ENCODE data around the gene TBC1D22A.

Gene TBC1D22A

GRCh38 chr22:47105085-47105484, 342.6 kb downstream of the TBC1D22A start:
- no peak for TF ChIP-seq CTCF (IDR thresholded peaks at IDR 0.05; ENCODE audit: extremely low read depth, missing control alignments)
- DNase-seq (ENCODE audit: low spot score), result no peak

- DNase-seq (ENCODE audit: low spot score), result no peak
- no peak for TF ChIP-seq CTCF (IDR thresholded peaks at IDR 0.05; ENCODE audit: extremely low read depth, missing control alignments)
Observed at GRCh38 chr22:47106806-47107205, 344.4 kb downstream of the TBC1D22A start.

- no peak for DNase-seq (ENCODE audit: low spot score)
- TF ChIP-seq CTCF (IDR thresholded peaks at IDR 0.05; ENCODE audit: extremely low read depth, missing control alignments), result no peak
Observed at GRCh38 chr22:47107431-47107830, 345.0 kb downstream of the TBC1D22A start.

GRCh38 chr22:47110817-47111443, 348.5 kb downstream of the TBC1D22A start:
- DNase-seq (ENCODE audit: low spot score), result no peak
- no peak for TF ChIP-seq CTCF (IDR thresholded peaks at IDR 0.05; ENCODE audit: extremely low read depth, missing control alignments)

GRCh38 chr22:47111626-47112581, 349.5 kb downstream of the TBC1D22A start:
- no peak for DNase-seq (ENCODE audit: low spot score)
- no peak for TF ChIP-seq CTCF (IDR thresholded peaks at IDR 0.05; ENCODE audit: extremely low read depth, missing control alignments)

GRCh38 chr22:47112582-47112965, 350.1 kb downstream of the TBC1D22A start:
- TF ChIP-seq CTCF (IDR thresholded peaks at IDR 0.05; ENCODE audit: extremely low read depth, missing control alignments), result no peak
- DNase-seq (ENCODE audit: low spot score), result no peak
